IMR-90 (cell line): ENCODE data around the gene ALKBH1. TPM values are rescaled to one million over a fixed set of nuclear protein-coding genes. Genes with fewer than 3 reads are reported as not detected.

Experiments used
- ATAC-seq: fragments of 200-7000 bp; cut with Tn5 transposase; 2 replicates; pipeline ENCODE4 v1.9.1; 2020; ENCODE audit warnings: low read depth, mild to moderate bottlenecking, moderate library complexity
- BruUV-seq: library from RNA; stranded (reverse); fragments of 400-500 nt; replicated peaks from 2 replicates; lab custom pipeline; 2021; lab: Mats Ljungman, UMichigan
- CTCF ChIA-PET: fragments of 300-600 bp; formaldehyde crosslinking; extraction: SDS; loops from one replicate; lab custom pipeline; 2021; ENCODE audit warnings: antibody characterized with exemption; lab: Yijun Ruan, JAX
- POLR2A ChIA-PET: fragments of 300-600 bp; sonication (Branson Sonifier 250); formaldehyde crosslinking; loops from one replicate; lab custom pipeline; 2022; ENCODE audit warnings: antibody characterized with exemption; ENCODE audit not compliant: unreplicated experiment; lab: Charles Lee
- DNase-seq: peaks from one replicate; pipeline ENCODE4 v3.0.0; 2013
- H2AFZ ChIP-seq: replicated peaks from 2 replicates; pipeline ENCODE3; 2013; ENCODE audit warnings: low read length, mild to moderate bottlenecking; ENCODE audit not compliant: poor library complexity
- H2AK5ac ChIP-seq: 2 replicates; pipeline ENCODE4 v1.6.1; 2013; ENCODE audit warnings: low read depth, low read length, inconsistent platforms
- H2AK9ac ChIP-seq: replicated peaks from 2 replicates; pipeline ENCODE3; 2013; ENCODE audit warnings: mild to moderate bottlenecking, low read depth, low read length, moderate library complexity; ENCODE audit not compliant: poor library complexity
- H2BK120ac ChIP-seq: 2 replicates; pipeline ENCODE4 v1.6.1; 2013; ENCODE audit warnings: low read depth, low read length, inconsistent platforms
- H2BK15ac ChIP-seq: 3 replicates; pipeline ENCODE4 v1.6.1; 2013; ENCODE audit warnings: low read depth, low read length, inconsistent platforms
- H2BK20ac ChIP-seq: 2 replicates; pipeline ENCODE4 v1.6.1; 2013; ENCODE audit warnings: low read depth, mild to moderate bottlenecking, inconsistent platforms, low read length, moderate library complexity
- H2BK5ac ChIP-seq: 2 replicates; pipeline ENCODE4 v1.6.1; 2013; ENCODE audit warnings: mild to moderate bottlenecking, low read depth, low read length, inconsistent platforms; ENCODE audit not compliant: poor library complexity, severe bottlenecking
- H3K14ac ChIP-seq: replicated peaks from 2 replicates; pipeline ENCODE4 v1.6.1; 2013; ENCODE audit warnings: low read depth, low read length, inconsistent platforms
- H3K18ac ChIP-seq: 2 replicates; pipeline ENCODE4 v1.6.1; 2013; ENCODE audit warnings: low read depth, low read length, control low read depth
- H3K23ac ChIP-seq: 2 replicates; pipeline ENCODE4 v1.6.1; 2013; ENCODE audit warnings: low read depth, low read length, inconsistent platforms
- H3K27ac ChIP-seq: 2 replicates; pipeline ENCODE4 v1.5.1; 2013; ENCODE audit warnings: mild to moderate bottlenecking, control low read depth, low read length; ENCODE audit not compliant: insufficient read depth
- H3K27me3 ChIP-seq: 2 replicates; pipeline ENCODE4 v1.6.1; 2013; ENCODE audit warnings: low read length; ENCODE audit not compliant: control insufficient read depth, insufficient read depth
- H3K36me3 ChIP-seq: 2 replicates; pipeline ENCODE4 v1.6.1; 2013; ENCODE audit warnings: low read length, mixed read lengths; ENCODE audit not compliant: control insufficient read depth, insufficient read depth
- H3K4ac ChIP-seq: 2 replicates; pipeline ENCODE4 v1.6.1; 2013; ENCODE audit warnings: low read depth, low read length, inconsistent platforms
- H3K4me1 ChIP-seq: 2 replicates; pipeline ENCODE4 v1.6.1; 2013; ENCODE audit warnings: low read length, mixed read lengths; ENCODE audit not compliant: control insufficient read depth, insufficient read depth
- H3K4me2 ChIP-seq: 2 replicates; pipeline ENCODE4 v1.6.1; 2013; ENCODE audit warnings: low read depth, mild to moderate bottlenecking, control low read depth, low read length, moderate library complexity
- H3K4me3 ChIP-seq: 2 replicates; pipeline ENCODE4 v1.5.1; 2013; ENCODE audit warnings: low read depth, mild to moderate bottlenecking, control low read depth, low read length, moderate library complexity; ENCODE audit not compliant: insufficient read depth
- H3K56ac ChIP-seq: 2 replicates; pipeline ENCODE4 v1.6.1; 2013; ENCODE audit warnings: low read length, inconsistent platforms; ENCODE audit not compliant: insufficient read depth; ENCODE audit errors: extremely low read depth
- H3K79me1 ChIP-seq, 2 experiments: 2 replicates each; pipeline ENCODE4 v1.6.1; 2013; ENCODE audit warnings: low read length in 2 of 2, inconsistent platforms in 1 of 2, low read depth in 1 of 2
- H3K9ac ChIP-seq: 2 replicates; pipeline ENCODE4 v1.6.1; 2013; ENCODE audit warnings: low read depth, low read length, control low read depth
- H3K9me1 ChIP-seq: 2 replicates; pipeline ENCODE4 v1.6.1; 2013; ENCODE audit warnings: low read length, inconsistent platforms; ENCODE audit not compliant: insufficient read depth
- H3K9me3 ChIP-seq: 2 replicates; pipeline ENCODE4 v1.6.1; 2013; ENCODE audit warnings: low read length; ENCODE audit not compliant: control insufficient read depth, insufficient read depth
- H4K20me1 ChIP-seq: 2 replicates; pipeline ENCODE4 v1.6.1; 2013; ENCODE audit warnings: low read length, inconsistent platforms; ENCODE audit not compliant: insufficient read depth
- H4K5ac ChIP-seq: 2 replicates; pipeline ENCODE4 v1.6.1; 2013; ENCODE audit warnings: mild to moderate bottlenecking, low read depth, low read length, control low read depth
- H4K8ac ChIP-seq, 2 experiments: 2 replicates each; pipeline ENCODE4 v1.6.1; 2013; ENCODE audit warnings: low read depth in 2 of 2, low read length in 2 of 2, control low read depth in 1 of 2, inconsistent platforms in 1 of 2
- H4K91ac ChIP-seq: 2 replicates; pipeline ENCODE4 v1.6.1; 2013; ENCODE audit warnings: low read depth, low read length, inconsistent platforms; ENCODE audit not compliant: insufficient read depth
- BHLHE40 ChIP-seq: fragments of 150-350 bp; IDR thresholded peaks from 2 replicates; pipeline ENCODE4 v1.6.1; 2016; ENCODE audit warnings: mild to moderate bottlenecking, low read depth, low read length
- CEBPB ChIP-seq: IDR thresholded peaks from 2 replicates; pipeline ENCODE4 v1.6.1; 2012; ENCODE audit warnings: low read depth, low read length, improper control_type of control experiment
- FOS ChIP-seq: fragments of 150-350 bp; IDR thresholded peaks from 2 replicates; pipeline ENCODE4 v1.6.1; 2016; ENCODE audit warnings: low read depth, low read length
- MAFK ChIP-seq: IDR thresholded peaks from 2 replicates; pipeline ENCODE4 v1.6.1; 2012; ENCODE audit warnings: low read depth, low read length, improper control_type of control experiment
- MAZ ChIP-seq: IDR thresholded peaks from 2 replicates; pipeline ENCODE4 v1.6.1; 2012; ENCODE audit warnings: low read depth, mild to moderate bottlenecking, low read length, improper control_type of control experiment, moderate library complexity, borderline replicate concordance
- MXI1 ChIP-seq: IDR thresholded peaks from 2 replicates; pipeline ENCODE4 v1.6.1; 2012; ENCODE audit warnings: low read depth, mild to moderate bottlenecking, low read length, moderate library complexity, borderline replicate concordance
- POLR2A ChIP-seq: IDR thresholded peaks from 2 replicates; pipeline ENCODE4 v1.6.1; 2012; ENCODE audit warnings: mild to moderate bottlenecking, low read depth, low read length
- WGBS, 2 experiments: methylation state at CpG; one replicate each; pipeline versions ENCODE4 v1.1.5 to v1.1.7; 2013; ENCODE audit warnings: missing lambda C conversion rate in 2 of 2; ENCODE audit not compliant: insufficient read length in 1 of 2; ENCODE audit errors: extremely low coverage in 2 of 2; 5-methylcytosine and 5-hydroxymethylcytosine counted together
- dilution Hi-C: fragments of 300-500 bp; cut with HindIII; formaldehyde crosslinking; loops from one replicate; pipeline ENCODE4 v1.14.3; 2018; ENCODE audit warnings: low sequenced_read_pairs; ENCODE audit not compliant: unreplicated experiment
- in situ Hi-C: fragments of 300-500 bp; cut with MboI; formaldehyde crosslinking; loops from 3 replicates; pipeline ENCODE4 v1.14.3; 2019; ENCODE audit warnings: low sequenced_read_pairs, inconsistent platforms, mixed read lengths
- intact Hi-C: fragments of 100-400 bp; cut with micrococcal nuclease; formaldehyde crosslinking; loops from 2 replicates; pipeline ENCODE4 v1.10.0; 2022
- polyA plus RNA-seq, 3 experiments: library from polyadenylated mRNA; depleted of rRNA; stranded (reverse); fragments of >200 nt; gene quantifications; 2 replicates each; pipeline ENCODE4 v1.2.3, GENCODE V29; 2012; ENCODE audit warnings: low replicate concordance in 1 of 3
- total RNA-seq: library from RNA; depleted of rRNA; stranded (reverse); fragments of >200 nt; gene quantifications from 2 replicates; pipeline ENCODE4 v1.2.3, GENCODE V29; 2012
- TF ChIP-seq, protein P1 (sequence below): conservative IDR thresholded peaks from 2 replicates; pipeline ENCODE4 v1.5.1; 2012; ENCODE audit warnings: mild to moderate bottlenecking, low read depth, low read length, improper control_type of control experiment

ALKBH1 gene
- total and polyA plus RNA-seq, 2 of the 4 experiments (the other 2 are of a cell fraction), result 10.0 to 10.8 TPM

DNA sequence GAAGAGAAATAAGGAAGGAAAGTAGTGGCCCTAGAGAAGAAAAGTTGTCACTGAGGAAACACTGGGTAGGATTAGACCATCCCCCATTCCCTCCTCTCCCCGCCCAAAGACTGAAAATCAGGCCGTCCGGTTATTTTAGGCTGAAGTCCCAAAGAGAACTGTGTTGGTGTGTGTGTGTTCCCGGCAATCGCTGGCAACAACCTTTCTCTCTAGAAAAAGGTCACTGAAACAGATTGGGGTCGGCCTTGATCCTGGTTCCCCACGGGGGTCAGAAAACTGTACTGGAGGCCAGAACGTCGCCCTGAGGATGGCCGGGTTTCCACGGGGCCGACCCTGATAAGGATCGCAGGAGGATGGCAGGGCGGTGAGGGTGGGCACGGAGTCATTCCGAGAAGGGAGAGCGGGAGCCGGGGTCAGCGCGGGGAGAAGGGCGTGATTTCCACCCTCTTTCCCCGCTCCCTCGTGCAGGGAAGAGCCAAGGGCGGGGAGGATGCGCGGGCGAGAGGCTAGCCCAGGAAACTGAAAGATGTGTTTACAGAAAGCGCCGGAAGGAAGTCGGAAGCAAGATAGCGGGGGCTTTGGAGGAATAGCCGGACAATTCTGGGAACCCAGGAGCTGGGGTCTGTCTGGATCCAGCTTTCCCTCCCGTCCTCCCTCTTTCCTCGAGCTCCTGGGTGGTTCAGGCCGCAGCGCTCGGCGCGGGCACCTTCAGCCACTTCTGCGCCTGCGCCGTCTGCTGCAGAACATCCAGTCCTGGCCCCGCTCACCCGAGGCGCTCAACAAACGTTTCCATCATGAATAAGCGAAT lies 66.1 kb downstream of the ALKBH1 start:
- POLR2A ChIA-PET, result no interaction called here
- peak overlapping the region; percentile 82 for H2AK5ac ChIP-seq
- peaks cover 0 to 5% of the 10 kb centered on the region in 2 experiments; a peak in 1 of 4 replicates for H3K79me1 ChIP-seq
- peak overlapping the region; percentile 59 for H2BK5ac ChIP-seq
- H2BK120ac ChIP-seq, result peak overlapping the region; percentile 88
- peak overlapping the region; percentile 98 for H2AFZ ChIP-seq
- peak overlapping the region; percentile 25 for H3K4me3 ChIP-seq
- intact Hi-C loops (no loop called here), in situ Hi-C loops (no loop called here), dilution Hi-C loops (no loop called here)
- CTCF ChIA-PET, result no interaction called here
- H3K56ac ChIP-seq, result peak overlapping the region; percentile 64; the same call in 1 of the 2 replicates
- peak overlapping the region; percentile 90 for H4K91ac ChIP-seq
- peak overlapping the region; percentile 88 for H2AK9ac ChIP-seq
- peak overlapping the region; percentile 53 for H3K9ac ChIP-seq
- H3K14ac ChIP-seq, result peak overlapping the region; percentile 96
- H3K4ac ChIP-seq, result peak overlapping the region; percentile 84
- 20% methylated on average over 22 of the region's 47 CpGs; no CpG with 5 or more reads in 1 of the 2 experiments for WGBS, 2 experiments
- TF ChIP-seq FOS (no peak), MAFK (no peak), CEBPB (no peak), BHLHE40 (no peak), MAZ (no peak), POLR2A (no peak), MXI1 (no peak)
- TF ChIP-seq, protein P1, sequence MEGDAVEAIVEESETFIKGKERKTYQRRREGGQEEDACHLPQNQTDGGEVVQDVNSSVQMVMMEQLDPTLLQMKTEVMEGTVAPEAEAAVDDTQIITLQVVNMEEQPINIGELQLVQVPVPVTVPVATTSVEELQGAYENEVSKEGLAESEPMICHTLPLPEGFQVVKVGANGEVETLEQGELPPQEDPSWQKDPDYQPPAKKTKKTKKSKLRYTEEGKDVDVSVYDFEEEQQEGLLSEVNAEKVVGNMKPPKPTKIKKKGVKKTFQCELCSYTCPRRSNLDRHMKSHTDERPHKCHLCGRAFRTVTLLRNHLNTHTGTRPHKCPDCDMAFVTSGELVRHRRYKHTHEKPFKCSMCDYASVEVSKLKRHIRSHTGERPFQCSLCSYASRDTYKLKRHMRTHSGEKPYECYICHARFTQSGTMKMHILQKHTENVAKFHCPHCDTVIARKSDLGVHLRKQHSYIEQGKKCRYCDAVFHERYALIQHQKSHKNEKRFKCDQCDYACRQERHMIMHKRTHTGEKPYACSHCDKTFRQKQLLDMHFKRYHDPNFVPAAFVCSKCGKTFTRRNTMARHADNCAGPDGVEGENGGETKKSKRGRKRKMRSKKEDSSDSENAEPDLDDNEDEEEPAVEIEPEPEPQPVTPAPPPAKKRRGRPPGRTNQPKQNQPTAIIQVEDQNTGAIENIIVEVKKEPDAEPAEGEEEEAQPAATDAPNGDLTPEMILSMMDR, result no peak
- H3K4me1 ChIP-seq, result peaks cover 8% of the 10 kb centered on the region
- H3K18ac ChIP-seq, result peak overlapping the region; percentile 51
- H3K9me1 ChIP-seq, result peaks cover 13% of the 10 kb centered on the region
- H4K8ac ChIP-seq, result peak overlapping the region; percentile 96
- no peaks in the 10 kb centered on the region for H3K9me3 ChIP-seq
- no peaks in the 10 kb centered on the region for H3K27me3 ChIP-seq
- peak overlapping the region; percentile 89 for H3K23ac ChIP-seq
- H2BK15ac ChIP-seq, result peak overlapping the region; percentile 79; the same call in 2 of the 3 replicates
- H3K27ac ChIP-seq, result peak overlapping the region; percentile 55
- peak overlapping the region; percentile 88 for H4K5ac ChIP-seq
- H3K36me3 ChIP-seq, result no peaks in the 10 kb centered on the region
- no peaks in the 10 kb centered on the region for H4K20me1 ChIP-seq
- peak; percentile 47 for DNase-seq
- peak overlapping the region; percentile 89 for H2BK20ac ChIP-seq
- ATAC-seq, result peak; percentile 52
- H3K4me2 ChIP-seq, result peak overlapping the region; percentile 53
- no TSS peak for BruUV-seq
